ENCODE measurements around the gene KRT2.
A peak's percentile ranks its signal among the peaks of the same experiment; 100 is the strongest.

Gene KRT2

GRCh38 chr12:52677671-52678070, 25.7 kb upstream of the KRT2 start:
- Histone ChIP-seq H3K4me1 (ENCODE audit: control insufficient read depth in 1 of 2, insufficient read depth in 2 of 2, low read length in 2 of 2) (peaks cover 12 to 19% of the 10 kb centered on the region in 2 experiments), H3K23ac (ENCODE audit: low read length) (no peak overlapping the region), H2AFZ (ENCODE audit: insufficient read depth, low read length, poor library complexity) (no peak overlapping the region), H4K91ac (ENCODE audit: low read depth, low read length) (no peak overlapping the region), H4K12ac (ENCODE audit: low read depth, low read length) (no peak overlapping the region), H3K79me2 (ENCODE audit: control insufficient read depth, insufficient read depth, low read length, poor library complexity) (no peaks in the 10 kb centered on the region), H3K4ac (ENCODE audit: low read depth, low read length) (no peak overlapping the region), H2BK120ac (ENCODE audit: insufficient read depth, low read length, poor library complexity) (no peak overlapping the region), H3K4me2 (ENCODE audit: low read length) (no peak overlapping the region), H3K79me1 (ENCODE audit: low read length) (peaks cover 4% of the 10 kb centered on the region), H3K9me3 (ENCODE audit: insufficient read depth, low read depth, low read length) (peaks cover 5% of the 10 kb centered on the region), H2AK5ac (ENCODE audit: low read length) (no peak overlapping the region), H3K14ac (ENCODE audit: low read length) (no peak overlapping the region), H3K4me3 (ENCODE audit: low read depth, low read length) (no peak overlapping the region), H2BK12ac (ENCODE audit: low read length) (no peak overlapping the region), H3K18ac (ENCODE audit: low read length) (no peak overlapping the region), H3K9ac (ENCODE audit: low read length) (no peak overlapping the region), H4K8ac (ENCODE audit: low read depth, low read length) (no peak overlapping the region), H3K36me3 (ENCODE audit: control insufficient read depth in 1 of 2, insufficient read depth in 2 of 2, low read length in 2 of 2) (no peaks in the 10 kb centered on the region), H3K27me3 (ENCODE audit: insufficient read depth, low read length) (peaks cover 4% of the 10 kb centered on the region), H2BK5ac (ENCODE audit: low read depth, low read length, poor library complexity) (no peak overlapping the region), H3K27ac (ENCODE audit: low read depth, low read length) (no peak overlapping the region)
- WGBS (ENCODE audit: extremely low coverage, insufficient coverage, insufficient read length) = no CpG with 5 or more reads among the region's 1 CpG
- DNase-seq = no peak

- Histone ChIP-seq H3K4me2 (ENCODE audit: low read length) (no peak overlapping the region), H3K14ac (ENCODE audit: low read length) (no peak overlapping the region), H2BK120ac (ENCODE audit: insufficient read depth, low read length, poor library complexity) (no peak overlapping the region), H3K23ac (ENCODE audit: low read length) (no peak overlapping the region), H2BK5ac (ENCODE audit: low read depth, low read length, poor library complexity) (no peak overlapping the region), H3K9ac (ENCODE audit: low read length) (no peak overlapping the region), H3K79me1 (ENCODE audit: low read length) (peaks cover 4% of the 10 kb centered on the region), H3K4ac (ENCODE audit: low read depth, low read length) (no peak overlapping the region), H3K4me1 (ENCODE audit: control insufficient read depth in 1 of 2, insufficient read depth in 2 of 2, low read length in 2 of 2) (peaks cover 12 to 19% of the 10 kb centered on the region in 2 experiments), H4K91ac (ENCODE audit: low read depth, low read length) (no peak overlapping the region), H2AFZ (ENCODE audit: insufficient read depth, low read length, poor library complexity) (no peak overlapping the region), H3K4me3 (ENCODE audit: low read depth, low read length) (no peak overlapping the region), H2BK12ac (ENCODE audit: low read length) (no peak overlapping the region), H2AK5ac (ENCODE audit: low read length) (no peak overlapping the region), H3K27me3 (ENCODE audit: insufficient read depth, low read length) (peaks cover 4% of the 10 kb centered on the region), H4K12ac (ENCODE audit: low read depth, low read length) (no peak overlapping the region), H3K9me3 (ENCODE audit: insufficient read depth, low read depth, low read length) (peaks cover 5% of the 10 kb centered on the region), H3K36me3 (ENCODE audit: control insufficient read depth in 1 of 2, insufficient read depth in 2 of 2, low read length in 2 of 2) (no peaks in the 10 kb centered on the region), H3K79me2 (ENCODE audit: control insufficient read depth, insufficient read depth, low read length, poor library complexity) (no peaks in the 10 kb centered on the region), H4K8ac (ENCODE audit: low read depth, low read length) (no peak overlapping the region), H3K18ac (ENCODE audit: low read length) (no peak overlapping the region), H3K27ac (ENCODE audit: low read depth, low read length) (no peak overlapping the region)
- no CpG with 5 or more reads among the region's 5 CpGs for WGBS (ENCODE audit: extremely low coverage, insufficient coverage, insufficient read length)
- no peak for DNase-seq
Measured at GRCh38 chr12:52677126-52677525, 25.1 kb upstream of the KRT2 start.

GRCh38 chr12:52676163-52676562, 24.2 kb upstream of the KRT2 start:
- Histone ChIP-seq H3K4me2 (ENCODE audit: low read length) (no peak overlapping the region), H2BK5ac (ENCODE audit: low read depth, low read length, poor library complexity) (no peak overlapping the region), H3K23ac (ENCODE audit: low read length) (no peak overlapping the region), H3K79me2 (ENCODE audit: control insufficient read depth, insufficient read depth, low read length, poor library complexity) (no peaks in the 10 kb centered on the region), H3K14ac (ENCODE audit: low read length) (no peak overlapping the region), H3K4ac (ENCODE audit: low read depth, low read length) (no peak overlapping the region), H2AK5ac (ENCODE audit: low read length) (no peak overlapping the region), H2AFZ (ENCODE audit: insufficient read depth, low read length, poor library complexity) (no peak overlapping the region), H3K18ac (ENCODE audit: low read length) (no peak overlapping the region), H3K9me3 (ENCODE audit: insufficient read depth, low read depth, low read length) (peaks cover 5% of the 10 kb centered on the region), H3K27ac (ENCODE audit: low read depth, low read length) (no peak overlapping the region), H2BK120ac (ENCODE audit: insufficient read depth, low read length, poor library complexity) (no peak overlapping the region), H3K4me1 (ENCODE audit: control insufficient read depth in 1 of 2, insufficient read depth in 2 of 2, low read length in 2 of 2) (peaks cover 12 to 19% of the 10 kb centered on the region in 2 experiments), H3K79me1 (ENCODE audit: low read length) (peaks cover 4% of the 10 kb centered on the region), H2BK12ac (ENCODE audit: low read length) (no peak overlapping the region), H4K91ac (ENCODE audit: low read depth, low read length) (no peak overlapping the region), H3K27me3 (ENCODE audit: insufficient read depth, low read length) (peaks cover 4% of the 10 kb centered on the region), H3K9ac (ENCODE audit: low read length) (no peak overlapping the region), H4K12ac (ENCODE audit: low read depth, low read length) (no peak overlapping the region), H3K36me3 (ENCODE audit: control insufficient read depth in 1 of 2, insufficient read depth in 2 of 2, low read length in 2 of 2) (no peaks in the 10 kb centered on the region), H4K8ac (ENCODE audit: low read depth, low read length) (no peak overlapping the region), H3K4me3 (ENCODE audit: low read depth, low read length) (no peak overlapping the region)
- no CpG with 5 or more reads among the region's 7 CpGs for WGBS (ENCODE audit: extremely low coverage, insufficient coverage, insufficient read length)
- no peak for DNase-seq

- H3K23ac ChIP-seq (ENCODE audit: low read length) = no peak overlapping the region
- peaks cover 12 to 20% of the 10 kb centered on the region in 2 experiments for H3K4me1 ChIP-seq (ENCODE audit: control insufficient read depth in 1 of 2, insufficient read depth in 2 of 2, low read length in 2 of 2)
- H3K14ac ChIP-seq (ENCODE audit: low read length) = no peak overlapping the region
- H2BK120ac ChIP-seq (ENCODE audit: insufficient read depth, low read length, poor library complexity) = peak overlapping the region; percentile 39
- peaks cover 5% of the 10 kb centered on the region for H3K9me3 ChIP-seq (ENCODE audit: insufficient read depth, low read depth, low read length)
- no peaks in the 10 kb centered on the region for H3K36me3 ChIP-seq (ENCODE audit: control insufficient read depth in 1 of 2, insufficient read depth in 2 of 2, low read length in 2 of 2)
- H2BK5ac ChIP-seq (ENCODE audit: low read depth, low read length, poor library complexity) = no peak overlapping the region
- H2BK12ac ChIP-seq (ENCODE audit: low read length) = no peak overlapping the region
- no CpG with 5 or more reads among the region's 28 CpGs for WGBS (ENCODE audit: extremely low coverage, insufficient coverage, insufficient read length)
- H3K4ac ChIP-seq (ENCODE audit: low read depth, low read length) = no peak overlapping the region
- H3K4me2 ChIP-seq (ENCODE audit: low read length) = no peak overlapping the region
- H3K27me3 ChIP-seq (ENCODE audit: insufficient read depth, low read length) = peaks cover 4% of the 10 kb centered on the region
- H3K4me3 ChIP-seq (ENCODE audit: low read depth, low read length) = no peak overlapping the region
- no peak overlapping the region for H4K8ac ChIP-seq (ENCODE audit: low read depth, low read length)
- no peak overlapping the region for H3K27ac ChIP-seq (ENCODE audit: low read depth, low read length)
- H4K91ac ChIP-seq (ENCODE audit: low read depth, low read length) = no peak overlapping the region
- H2AK5ac ChIP-seq (ENCODE audit: low read length) = peak overlapping the region; percentile 9
- H4K12ac ChIP-seq (ENCODE audit: low read depth, low read length) = no peak overlapping the region
- H3K9ac ChIP-seq (ENCODE audit: low read length) = no peak overlapping the region
- DNase-seq = no peak
- H3K18ac ChIP-seq (ENCODE audit: low read length) = no peak overlapping the region
- no peaks in the 10 kb centered on the region for H3K79me2 ChIP-seq (ENCODE audit: control insufficient read depth, insufficient read depth, low read length, poor library complexity)
- peaks cover 4% of the 10 kb centered on the region for H3K79me1 ChIP-seq (ENCODE audit: low read length)
- no peak overlapping the region for H2AFZ ChIP-seq (ENCODE audit: insufficient read depth, low read length, poor library complexity)
Measured at GRCh38 chr12:52675301-52675701, 23.3 kb upstream of the KRT2 start.
